ENCODE results near the gene UBE2L3. TPM values are rescaled to one million over a fixed set of nuclear protein-coding genes. Genes with fewer than 3 reads are reported as not detected.
"Not testable (repeated sequence)": the region's sequence is repeated elsewhere in the genome, so short reads cannot be mapped to it uniquely, and the experiment has no call there.

Gene UBE2L3
- total and polyA plus RNA-seq, 2 of the 8 experiments (the other 6 are each of a cell fraction or from before 2014, with no cell fraction given): 63.5 to 90.0 TPM

DNA sequence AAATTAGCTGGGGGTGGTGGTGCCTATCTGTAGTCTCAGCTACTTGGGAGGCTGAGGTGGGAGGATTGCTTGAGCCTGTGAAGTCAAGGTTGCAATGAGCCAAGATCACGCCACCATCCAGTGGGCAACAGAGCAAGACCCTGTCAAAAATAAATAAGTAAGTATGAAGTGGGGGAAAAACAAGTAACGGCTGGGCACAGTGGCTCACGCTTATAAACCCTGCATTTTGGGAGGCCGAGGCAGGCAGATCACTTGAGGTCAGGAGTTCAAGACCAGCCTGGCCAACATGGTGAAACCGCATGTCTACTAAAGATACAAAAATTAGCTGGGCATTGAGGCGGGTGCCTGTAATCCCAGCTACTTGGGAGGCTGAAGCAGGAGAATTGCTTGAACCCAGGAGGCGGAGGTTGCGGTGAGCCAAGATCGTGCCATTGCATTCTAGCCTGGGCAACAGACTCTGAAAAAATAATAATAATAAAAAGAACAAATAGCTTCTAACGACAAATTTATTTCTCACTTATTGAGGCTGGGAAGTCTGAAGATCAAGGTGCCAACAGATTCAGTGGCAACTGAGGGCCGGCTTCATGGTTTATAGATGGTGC is 42.1 kb downstream of the UBE2L3 start:
- H3K56ac ChIP-seq (replicated peaks; ENCODE audit: insufficient read length, low read depth, low read length); H3K27ac ChIP-seq (ENCODE audit: low read depth, low read length); H3K14ac ChIP-seq (ENCODE audit: insufficient read length); H3K27me3 ChIP-seq (replicated peaks in 1 of 4; ENCODE audit: control insufficient read depth in 3 of 4, extremely low read depth in 1 of 4, insufficient read depth in 3 of 4, low read length in 3 of 4); FAIRE-seq; DNase-seq (ENCODE audit: low read depth in 1 of 2, low spot score in 2 of 2); H3K23ac ChIP-seq (ENCODE audit: insufficient read length); H2BK120ac ChIP-seq (replicated peaks; ENCODE audit: low read depth, low read length); H3K23me2 ChIP-seq (ENCODE audit: low read depth, low read length); H3K4ac ChIP-seq (replicated peaks; ENCODE audit: insufficient read length, low read depth, low read length); H3K4me3 ChIP-seq (ENCODE audit: extremely low read depth in 1 of 4, insufficient read depth in 2 of 4, low read depth in 3 of 4, low read length in 4 of 4); H4K8ac ChIP-seq (ENCODE audit: extremely low read depth, insufficient read depth, low read length); H2AFZ ChIP-seq (ENCODE audit: low read length); H2AK5ac ChIP-seq (ENCODE audit: low read depth, low read length); H3K4me1 ChIP-seq (replicated peaks in 1 of 4; ENCODE audit: control insufficient read depth in 3 of 4, insufficient read depth in 4 of 4, low read length in 3 of 4); H2BK12ac ChIP-seq (ENCODE audit: low read depth, low read length); H4K5ac ChIP-seq (ENCODE audit: insufficient read length, low read depth, low read length); H3K9me3 ChIP-seq (ENCODE audit: insufficient read depth in 2 of 2, low read depth in 1 of 2, low read length in 1 of 2); H3K18ac ChIP-seq (ENCODE audit: extremely low read depth, low read length); H2BK20ac ChIP-seq (ENCODE audit: low read length); H2BK15ac ChIP-seq (ENCODE audit: low read length); H3K9ac ChIP-seq (replicated peaks in 1 of 4; ENCODE audit: extremely low read depth in 1 of 4, low read depth in 3 of 4, low read length in 3 of 4); H3K4me2 ChIP-seq (ENCODE audit: insufficient read depth in 1 of 2, low read depth in 2 of 2, low read length in 2 of 2); H4K91ac ChIP-seq (replicated peaks; ENCODE audit: insufficient read length, low read length); H2BK5ac ChIP-seq (ENCODE audit: low read depth, low read length); POLR2A ChIA-PET (ENCODE audit: partially characterized antibody): not testable (repeated sequence)
- Histone ChIP-seq H3K79me1 (ENCODE audit: low read depth, low read length) (peaks cover 17% of the 10 kb centered on the region), H4K20me1 (replicated peaks in 1 of 2; ENCODE audit: control insufficient read depth in 1 of 2, insufficient read depth in 2 of 2, low read length in 2 of 2) (peaks cover 17 to 31% of the 10 kb centered on the region in 2 experiments), H3K79me2 (ENCODE audit: control insufficient read depth in 1 of 2, insufficient read depth in 2 of 2, low read length in 2 of 2) (peaks cover 6 to 62% of the 10 kb centered on the region in 2 experiments), H3K36me3 (ENCODE audit: control insufficient read depth in 2 of 4, insufficient read depth in 4 of 4, low read length in 3 of 4) (peaks cover 6 to 26% (median 12%) of the 10 kb centered on the region in 4 experiments; a peak in 7 of 8 replicates)
- CTCF ChIA-PET (ENCODE audit: partially characterized antibody): interaction anchor here (1.1 to 6.6 kb wide), 6 partner anchors 11 to 37 kb away, joined by 3 to 35 read pairs (median 8); partner anchors contain the start of gene YDJC
- WGBS, 2 experiments (ENCODE audit: extremely low coverage in 1 of 2, insufficient coverage in 1 of 2, insufficient read length in 1 of 2, insufficient replicate concordance in 2 of 2, low coverage in 1 of 2, low lambda C conversion rate in 2 of 2, missing lambda C conversion rate in 1 of 2): 92% methylated on average over 10 of the region's 11 CpGs; no CpG with 5 or more reads in 1 of the 2 experiments
